COLO668 (cell line): Measurements from ENCODE around the gene FYTTD1.

Source experiments
- DNase-seq: peaks from one replicate; lab custom pipeline; 2025; ENCODE audit not compliant: unreplicated experiment; lab: John Stamatoyannopoulos, UW

Gene FYTTD1

DNA sequence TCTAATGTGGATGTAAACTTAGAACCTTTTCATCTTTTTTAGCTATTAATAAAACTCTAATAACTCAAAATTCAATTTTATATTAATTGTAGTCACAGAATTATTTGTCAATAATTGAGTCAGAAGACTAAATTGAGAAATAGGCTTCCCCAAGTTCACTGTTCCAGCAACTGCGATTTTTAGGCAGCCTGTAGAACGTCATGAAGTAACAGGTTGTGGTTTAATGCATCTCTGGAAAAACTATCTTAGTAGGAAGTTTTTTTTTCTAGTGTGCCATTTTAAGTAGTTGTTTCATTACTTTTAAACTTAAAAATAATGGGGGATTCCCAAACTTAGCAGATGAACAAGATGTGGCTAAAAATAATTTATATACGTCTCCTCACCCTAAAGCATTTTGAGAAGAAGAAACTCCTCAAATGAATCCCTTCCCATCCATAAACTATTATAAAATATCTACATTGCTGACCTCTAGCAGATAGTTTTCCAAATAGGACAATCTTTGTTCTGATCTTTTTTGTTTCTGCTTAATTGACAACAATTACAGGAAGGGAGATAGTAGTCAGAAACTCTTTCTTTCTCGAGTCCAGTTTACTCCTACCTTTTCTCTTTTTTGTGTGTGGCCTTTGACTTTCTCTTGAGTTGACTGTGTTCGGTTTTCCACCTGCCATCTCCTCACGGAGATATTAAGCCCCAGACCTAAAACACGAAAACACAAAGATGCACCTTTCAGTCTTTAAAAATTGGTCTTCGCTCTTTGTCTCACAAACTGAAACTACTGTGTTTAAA is 84.4 kb downstream of the FYTTD1 start:
- no peak for DNase-seq

DNA sequence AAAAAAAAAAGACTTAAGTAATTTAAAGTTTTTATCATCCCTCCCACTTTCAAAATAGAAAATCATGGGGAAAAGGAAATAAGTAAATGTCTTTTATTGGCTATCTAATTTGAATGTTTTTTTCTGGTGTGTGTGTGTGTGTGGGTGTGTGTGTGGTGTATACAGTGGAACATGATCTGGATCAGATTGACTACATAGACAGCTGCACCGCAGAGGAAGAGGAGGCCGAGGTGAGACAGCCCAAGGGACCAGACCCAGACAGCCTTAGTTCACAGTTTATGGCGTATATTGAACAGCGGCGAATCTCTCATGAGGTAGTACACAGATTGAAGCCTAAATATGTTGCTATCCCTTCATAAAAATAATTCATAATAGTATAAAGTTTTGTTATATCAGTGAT is 85.8 kb downstream of the FYTTD1 start:
- DNase-seq, result no peak

DNA sequence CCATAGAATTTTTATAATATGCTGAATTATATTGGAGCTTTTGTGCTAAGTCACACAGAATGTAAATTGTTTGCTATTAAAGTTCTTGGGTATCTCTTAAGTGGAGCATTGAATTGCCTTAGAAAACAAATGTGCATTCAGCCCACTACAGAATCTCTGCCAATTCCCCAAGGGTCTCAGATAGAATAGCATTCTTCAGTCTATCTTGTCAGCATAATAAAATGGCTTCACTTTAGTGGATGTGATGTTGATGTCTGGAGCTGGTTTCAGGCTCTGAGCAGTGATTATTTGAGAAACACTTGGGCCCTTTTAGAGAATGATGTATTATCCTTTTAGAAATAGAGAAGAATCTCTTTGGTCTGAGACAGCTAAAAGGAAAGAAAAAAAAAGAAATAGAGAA is 86.6 kb downstream of the FYTTD1 start:
- DNase-seq, result no peak
